Activated CD4-positive, alpha-beta T cell treated with anti-CD3 and anti-CD28 coated beads for 48 hours (primary cell): Measurements from ENCODE around the gene GOLGA8N.
A peak's percentile ranks its signal among the peaks of the same experiment; 100 is the strongest.
"Not testable (repeated sequence)": the region's sequence is repeated elsewhere in the genome, so short reads cannot be mapped to it uniquely, and the experiment has no call there.

Experiments
- DNase-seq: peaks from one replicate; pipeline ENCODE4 v3.0.0-alpha.2; 2020

GOLGA8N gene

GRCh38 chr15:32593151-32593550 is at the start of gene GOLGA8N:
Gene GOLGA8N (plus strand): TSS chr15:32593456.
- not testable (repeated sequence) for DNase-seq

GRCh38 chr15:32543456-32543855 is 49.8 kb upstream of the GOLGA8N start:
- DNase-seq: not testable (repeated sequence)

GRCh38 chr15:32545129-32545528 is 48.1 kb upstream of the GOLGA8N start:
- DNase-seq: not testable (repeated sequence)

- not testable (repeated sequence) for DNase-seq
Measured at GRCh38 chr15:32554587-32554986, 38.7 kb upstream of the GOLGA8N start.

GRCh38 chr15:32562198-32562597 is 31.1 kb upstream of the GOLGA8N start:
- not testable (repeated sequence) for DNase-seq

- DNase-seq: not testable (repeated sequence)
Measured at GRCh38 chr15:32568988-32569387, 24.3 kb upstream of the GOLGA8N start.

- not testable (repeated sequence) for DNase-seq
Measured at GRCh38 chr15:32578482-32578881, 14.8 kb upstream of the GOLGA8N start.

GRCh38 chr15:32585844-32586243 is 7.4 kb upstream of the GOLGA8N start:
- DNase-seq: not testable (repeated sequence)

- not testable (repeated sequence) for DNase-seq
Measured at GRCh38 chr15:32609518-32609917, 16.3 kb downstream of the GOLGA8N start.

GRCh38 chr15:32610719-32611118 is 17.5 kb downstream of the GOLGA8N start:
- not testable (repeated sequence) for DNase-seq

GRCh38 chr15:32614712-32615050 is 21.4 kb downstream of the GOLGA8N start:
- DNase-seq: not testable (repeated sequence)

- peak; percentile 90 for DNase-seq
Measured at GRCh38 chr15:32615051-32615870, 22.0 kb downstream of the GOLGA8N start, which contains the start of gene ARHGAP11A. Gene ARHGAP11A (plus strand): TSS chr15:32615504. CDS start chr15:32616212, 708 bp downstream.

GRCh38 chr15:32615871-32616426 is 22.7 kb downstream of the GOLGA8N start:
- DNase-seq: not testable (repeated sequence)

- DNase-seq: no peak
Measured at GRCh38 chr15:32636410-32636809, 43.2 kb downstream of the GOLGA8N start.

- DNase-seq: no peak
Measured at GRCh38 chr15:32636908-32637567, 43.8 kb downstream of the GOLGA8N start.

- DNase-seq: no peak
Measured at GRCh38 chr15:32637704-32638103, 44.4 kb downstream of the GOLGA8N start.

- DNase-seq: peak; percentile 15
Measured at GRCh38 chr15:32641517-32642059, 48.3 kb downstream of the GOLGA8N start, which contains the start of gene SCG5. Gene SCG5 (plus strand): TSS chr15:32641710. CDS start chr15:32643593, 1,883 bp downstream.

GRCh38 chr15:32642667-32643435 is 49.6 kb downstream of the GOLGA8N start:
- DNase-seq: no peak

- DNase-seq: no peak
Measured at GRCh38 chr15:32643907-32644445, 50.7 kb downstream of the GOLGA8N start.

- no peak for DNase-seq
Measured at GRCh38 chr15:32646291-32646690, 53.0 kb downstream of the GOLGA8N start.

- no peak for DNase-seq
Measured at GRCh38 chr15:32649342-32649741, 56.1 kb downstream of the GOLGA8N start.

GRCh38 chr15:32651229-32651837 is 58.1 kb downstream of the GOLGA8N start:
- peak; percentile 64 for DNase-seq
